ENCODE measurements around the gene MIGA2.

DNA sequence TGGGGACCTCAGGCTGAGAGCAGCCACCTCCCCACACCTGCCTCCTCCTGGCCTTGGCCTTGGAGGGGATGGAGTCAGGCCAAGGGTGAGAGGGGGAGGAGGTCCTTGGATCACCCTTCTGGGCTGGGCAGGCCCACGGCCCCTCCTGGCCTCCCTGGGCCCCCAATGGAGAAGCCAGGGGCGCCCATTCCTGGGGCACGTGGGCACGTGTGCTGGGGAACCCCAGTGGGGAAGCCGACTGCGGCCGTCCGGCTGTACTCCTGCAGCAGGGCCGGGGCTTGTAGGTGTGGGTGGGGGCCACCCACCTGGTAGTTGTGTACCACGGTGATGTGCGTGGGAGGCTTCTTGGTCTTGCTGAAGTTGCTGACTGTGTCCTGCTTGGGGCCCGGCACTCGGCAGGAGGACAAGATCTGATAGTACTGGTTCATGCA lies 65.7 kb downstream of the MIGA2 start:
- TF ChIP-seq POLR2A (IDR thresholded peaks at IDR 0.05; ENCODE audit: control extremely low read depth in 1 of 2, low read depth in 2 of 2, low read length in 2 of 2) = no peak
- TF ChIP-seq PHF8 (conservative IDR thresholded peaks at IDR 0.05; ENCODE audit: low read depth, low read length) = no peak
- no peak for TF ChIP-seq JUND (IDR thresholded peaks at IDR 0.05; ENCODE audit: low read length)

All from H1 (cell line).